WTC11 (cell line): ENCODE data around the gene ZNF185.

Experiments
- CREM ChIP-seq: sonication (generic); formaldehyde crosslinking; IDR thresholded peaks from 2 replicates; pipeline ENCODE4 v1.8.1; 2022; ENCODE audit warnings: mild to moderate bottlenecking, missing genetic modification reagents, moderate library complexity
- ESRRA ChIP-seq: sonication (generic); formaldehyde crosslinking; IDR thresholded peaks from 2 replicates; pipeline ENCODE4 v1.8.1; 2022; ENCODE audit warnings: mild to moderate bottlenecking, missing genetic modification reagents, borderline replicate concordance
- ETV6 ChIP-seq: sonication (generic); formaldehyde crosslinking; IDR thresholded peaks from 2 replicates; pipeline ENCODE4 v1.8.1; 2022; ENCODE audit warnings: mild to moderate bottlenecking, missing genetic modification reagents
- FOXK1 ChIP-seq: sonication (generic); formaldehyde crosslinking; IDR thresholded peaks from 2 replicates; pipeline ENCODE4 v1.8.0; 2022; ENCODE audit warnings: mild to moderate bottlenecking, moderate library complexity, missing genetic modification reagents
- NFE2L1 ChIP-seq: sonication (generic); formaldehyde crosslinking; IDR thresholded peaks from 2 replicates; pipeline ENCODE4 v1.8.1; 2023; ENCODE audit warnings: missing genetic modification reagents
- TF ChIP-seq, protein P1 (sequence below): sonication (generic); formaldehyde crosslinking; IDR thresholded peaks from 2 replicates; pipeline ENCODE4 v1.8.0; 2022; ENCODE audit warnings: mild to moderate bottlenecking, missing genetic modification reagents
- TF ChIP-seq, protein P2 (sequence below): fragments of 200-600 bp; IDR thresholded peaks from 2 replicates; pipeline ENCODE4 v1.8.0; 2022; ENCODE audit warnings: antibody characterized with exemption
- TF ChIP-seq, protein P3 (sequence below): sonication (generic); formaldehyde crosslinking; IDR thresholded peaks from 2 replicates; pipeline ENCODE4 v1.8.0; 2022; ENCODE audit warnings: mild to moderate bottlenecking, missing genetic modification reagents
- TF ChIP-seq, protein P4 (sequence below): sonication (generic); formaldehyde crosslinking; IDR thresholded peaks from 2 replicates; pipeline ENCODE4 v1.8.0; 2023; ENCODE audit warnings: missing genetic modification reagents, mild to moderate bottlenecking, borderline replicate concordance
- TF ChIP-seq, protein P5 (sequence below): sonication (generic); formaldehyde crosslinking; IDR thresholded peaks from 2 replicates; pipeline ENCODE4 v1.8.1; 2023; ENCODE audit warnings: mild to moderate bottlenecking, missing genetic modification reagents, moderate library complexity

DNA sequence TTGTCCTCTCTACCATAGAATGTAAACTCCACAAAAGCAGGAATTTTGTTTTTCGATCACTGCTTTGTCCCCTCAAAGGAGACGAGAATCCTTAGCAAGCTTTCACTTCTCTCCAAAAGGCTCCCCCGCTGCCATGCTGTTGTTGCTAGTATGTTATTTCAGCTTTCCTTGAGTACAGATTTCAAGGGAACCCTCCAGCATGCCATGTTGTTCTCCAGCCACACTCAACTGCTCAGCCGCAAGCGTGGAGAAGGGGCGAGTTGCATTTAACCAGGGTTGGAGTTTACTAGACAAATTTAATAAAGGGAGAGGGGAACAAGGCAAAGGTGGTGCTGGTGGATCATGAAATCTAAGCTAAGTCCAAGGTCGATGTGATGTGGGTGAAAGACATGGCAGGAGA, 43.9 kb upstream of the ZNF185 start:
- TF ChIP-seq, protein P1, sequence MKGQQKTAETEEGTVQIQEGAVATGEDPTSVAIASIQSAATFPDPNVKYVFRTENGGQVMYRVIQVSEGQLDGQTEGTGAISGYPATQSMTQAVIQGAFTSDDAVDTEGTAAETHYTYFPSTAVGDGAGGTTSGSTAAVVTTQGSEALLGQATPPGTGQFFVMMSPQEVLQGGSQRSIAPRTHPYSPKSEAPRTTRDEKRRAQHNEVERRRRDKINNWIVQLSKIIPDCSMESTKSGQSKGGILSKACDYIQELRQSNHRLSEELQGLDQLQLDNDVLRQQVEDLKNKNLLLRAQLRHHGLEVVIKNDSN (CRISPR knock-in tag): no peak
- TF ChIP-seq ETV6 (CRISPR knock-in tag) (no peak), CREM (no peak), ESRRA (CRISPR knock-in tag) (no peak), FOXK1 (CRISPR knock-in tag) (no peak), NFE2L1 (CRISPR knock-in tag) (no peak)
- TF ChIP-seq, protein P2, sequence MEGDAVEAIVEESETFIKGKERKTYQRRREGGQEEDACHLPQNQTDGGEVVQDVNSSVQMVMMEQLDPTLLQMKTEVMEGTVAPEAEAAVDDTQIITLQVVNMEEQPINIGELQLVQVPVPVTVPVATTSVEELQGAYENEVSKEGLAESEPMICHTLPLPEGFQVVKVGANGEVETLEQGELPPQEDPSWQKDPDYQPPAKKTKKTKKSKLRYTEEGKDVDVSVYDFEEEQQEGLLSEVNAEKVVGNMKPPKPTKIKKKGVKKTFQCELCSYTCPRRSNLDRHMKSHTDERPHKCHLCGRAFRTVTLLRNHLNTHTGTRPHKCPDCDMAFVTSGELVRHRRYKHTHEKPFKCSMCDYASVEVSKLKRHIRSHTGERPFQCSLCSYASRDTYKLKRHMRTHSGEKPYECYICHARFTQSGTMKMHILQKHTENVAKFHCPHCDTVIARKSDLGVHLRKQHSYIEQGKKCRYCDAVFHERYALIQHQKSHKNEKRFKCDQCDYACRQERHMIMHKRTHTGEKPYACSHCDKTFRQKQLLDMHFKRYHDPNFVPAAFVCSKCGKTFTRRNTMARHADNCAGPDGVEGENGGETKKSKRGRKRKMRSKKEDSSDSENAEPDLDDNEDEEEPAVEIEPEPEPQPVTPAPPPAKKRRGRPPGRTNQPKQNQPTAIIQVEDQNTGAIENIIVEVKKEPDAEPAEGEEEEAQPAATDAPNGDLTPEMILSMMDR: no peak
- TF ChIP-seq, protein P3, sequence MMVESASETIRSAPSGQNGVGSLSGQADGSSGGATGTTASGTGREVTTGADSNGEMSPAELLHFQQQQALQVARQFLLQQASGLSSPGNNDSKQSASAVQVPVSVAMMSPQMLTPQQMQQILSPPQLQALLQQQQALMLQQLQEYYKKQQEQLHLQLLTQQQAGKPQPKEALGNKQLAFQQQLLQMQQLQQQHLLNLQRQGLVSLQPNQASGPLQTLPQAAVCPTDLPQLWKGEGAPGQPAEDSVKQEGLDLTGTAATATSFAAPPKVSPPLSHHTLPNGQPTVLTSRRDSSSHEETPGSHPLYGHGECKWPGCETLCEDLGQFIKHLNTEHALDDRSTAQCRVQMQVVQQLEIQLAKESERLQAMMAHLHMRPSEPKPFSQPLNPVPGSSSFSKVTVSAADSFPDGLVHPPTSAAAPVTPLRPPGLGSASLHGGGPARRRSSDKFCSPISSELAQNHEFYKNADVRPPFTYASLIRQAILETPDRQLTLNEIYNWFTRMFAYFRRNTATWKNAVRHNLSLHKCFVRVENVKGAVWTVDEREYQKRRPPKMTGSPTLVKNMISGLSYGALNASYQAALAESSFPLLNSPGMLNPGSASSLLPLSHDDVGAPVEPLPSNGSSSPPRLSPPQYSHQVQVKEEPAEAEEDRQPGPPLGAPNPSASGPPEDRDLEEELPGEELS (CRISPR knock-in tag): no peak
- TF ChIP-seq, protein P4, sequence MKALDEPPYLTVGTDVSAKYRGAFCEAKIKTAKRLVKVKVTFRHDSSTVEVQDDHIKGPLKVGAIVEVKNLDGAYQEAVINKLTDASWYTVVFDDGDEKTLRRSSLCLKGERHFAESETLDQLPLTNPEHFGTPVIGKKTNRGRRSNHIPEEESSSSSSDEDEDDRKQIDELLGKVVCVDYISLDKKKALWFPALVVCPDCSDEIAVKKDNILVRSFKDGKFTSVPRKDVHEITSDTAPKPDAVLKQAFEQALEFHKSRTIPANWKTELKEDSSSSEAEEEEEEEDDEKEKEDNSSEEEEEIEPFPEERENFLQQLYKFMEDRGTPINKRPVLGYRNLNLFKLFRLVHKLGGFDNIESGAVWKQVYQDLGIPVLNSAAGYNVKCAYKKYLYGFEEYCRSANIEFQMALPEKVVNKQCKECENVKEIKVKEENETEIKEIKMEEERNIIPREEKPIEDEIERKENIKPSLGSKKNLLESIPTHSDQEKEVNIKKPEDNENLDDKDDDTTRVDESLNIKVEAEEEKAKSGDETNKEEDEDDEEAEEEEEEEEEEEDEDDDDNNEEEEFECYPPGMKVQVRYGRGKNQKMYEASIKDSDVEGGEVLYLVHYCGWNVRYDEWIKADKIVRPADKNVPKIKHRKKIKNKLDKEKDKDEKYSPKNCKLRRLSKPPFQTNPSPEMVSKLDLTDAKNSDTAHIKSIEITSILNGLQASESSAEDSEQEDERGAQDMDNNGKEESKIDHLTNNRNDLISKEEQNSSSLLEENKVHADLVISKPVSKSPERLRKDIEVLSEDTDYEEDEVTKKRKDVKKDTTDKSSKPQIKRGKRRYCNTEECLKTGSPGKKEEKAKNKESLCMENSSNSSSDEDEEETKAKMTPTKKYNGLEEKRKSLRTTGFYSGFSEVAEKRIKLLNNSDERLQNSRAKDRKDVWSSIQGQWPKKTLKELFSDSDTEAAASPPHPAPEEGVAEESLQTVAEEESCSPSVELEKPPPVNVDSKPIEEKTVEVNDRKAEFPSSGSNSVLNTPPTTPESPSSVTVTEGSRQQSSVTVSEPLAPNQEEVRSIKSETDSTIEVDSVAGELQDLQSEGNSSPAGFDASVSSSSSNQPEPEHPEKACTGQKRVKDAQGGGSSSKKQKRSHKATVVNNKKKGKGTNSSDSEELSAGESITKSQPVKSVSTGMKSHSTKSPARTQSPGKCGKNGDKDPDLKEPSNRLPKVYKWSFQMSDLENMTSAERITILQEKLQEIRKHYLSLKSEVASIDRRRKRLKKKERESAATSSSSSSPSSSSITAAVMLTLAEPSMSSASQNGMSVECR (CRISPR knock-in tag): no peak
- TF ChIP-seq, protein P5, sequence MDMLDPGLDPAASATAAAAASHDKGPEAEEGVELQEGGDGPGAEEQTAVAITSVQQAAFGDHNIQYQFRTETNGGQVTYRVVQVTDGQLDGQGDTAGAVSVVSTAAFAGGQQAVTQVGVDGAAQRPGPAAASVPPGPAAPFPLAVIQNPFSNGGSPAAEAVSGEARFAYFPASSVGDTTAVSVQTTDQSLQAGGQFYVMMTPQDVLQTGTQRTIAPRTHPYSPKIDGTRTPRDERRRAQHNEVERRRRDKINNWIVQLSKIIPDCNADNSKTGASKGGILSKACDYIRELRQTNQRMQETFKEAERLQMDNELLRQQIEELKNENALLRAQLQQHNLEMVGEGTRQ (CRISPR knock-in tag): no peak
